Left cardiac atrium (tissue), 4 donors: Measurements from ENCODE around the gene MYB. TPM values are rescaled to one million over a fixed set of nuclear protein-coding genes. Genes with fewer than 3 reads are reported as not detected.

Source experiments
- ATAC-seq, 2 donors: fragments of 200-7000 bp; cut with Tn5 transposase; one replicate each; pipeline ENCODE4 v1.9.1; 2020; ENCODE audit warnings: mild to moderate bottlenecking in 2 of 2, moderate library complexity in 2 of 2
- DNase-seq: peaks from one replicate; pipeline ENCODE4 v3.0.0-alpha.2; 2020
- intact Hi-C, 2 donors: fragments of 100-400 bp; cut with DNase I; formaldehyde crosslinking; loops; one replicate each; pipeline versions ENCODE4 v1.14.1 to v1.15.1; 2022 to 2023
- total RNA-seq, 2 donors: library from RNA; stranded (reverse); fragmentation: NEBNext Ultra II Directional; extraction: Animal tissue kit (Norgen Biotek cat#: 25700); gene quantifications; one replicate each; pipeline ENCODE4 v1.2.1, GENCODE V29; 2021
- donor health status: DM: no; HTN: yes; CAD: no.
- donor health status: DM: no; HTN: yes; CAD: no; lungs with severe emphysema.
- donor health status: DM: yes; HTN: yes; CAD: no.
- donor health status: Dilated cardiomyopathy.

Gene MYB
- total RNA-seq, 2 donors from 2014 or later: 0.24 TPM; not detected in 1

- DNase-seq (no peak), ATAC-seq (no peak)
- intact Hi-C loops: no loop called here
Observed at GRCh38 chr6:135210632-135211305, 29.7 kb downstream of the MYB start.

GRCh38 chr6:135211306-135211702, 30.2 kb downstream of the MYB start:
- DNase-seq (no peak), ATAC-seq (no peak)
- intact Hi-C loops: no loop called here

DNA sequence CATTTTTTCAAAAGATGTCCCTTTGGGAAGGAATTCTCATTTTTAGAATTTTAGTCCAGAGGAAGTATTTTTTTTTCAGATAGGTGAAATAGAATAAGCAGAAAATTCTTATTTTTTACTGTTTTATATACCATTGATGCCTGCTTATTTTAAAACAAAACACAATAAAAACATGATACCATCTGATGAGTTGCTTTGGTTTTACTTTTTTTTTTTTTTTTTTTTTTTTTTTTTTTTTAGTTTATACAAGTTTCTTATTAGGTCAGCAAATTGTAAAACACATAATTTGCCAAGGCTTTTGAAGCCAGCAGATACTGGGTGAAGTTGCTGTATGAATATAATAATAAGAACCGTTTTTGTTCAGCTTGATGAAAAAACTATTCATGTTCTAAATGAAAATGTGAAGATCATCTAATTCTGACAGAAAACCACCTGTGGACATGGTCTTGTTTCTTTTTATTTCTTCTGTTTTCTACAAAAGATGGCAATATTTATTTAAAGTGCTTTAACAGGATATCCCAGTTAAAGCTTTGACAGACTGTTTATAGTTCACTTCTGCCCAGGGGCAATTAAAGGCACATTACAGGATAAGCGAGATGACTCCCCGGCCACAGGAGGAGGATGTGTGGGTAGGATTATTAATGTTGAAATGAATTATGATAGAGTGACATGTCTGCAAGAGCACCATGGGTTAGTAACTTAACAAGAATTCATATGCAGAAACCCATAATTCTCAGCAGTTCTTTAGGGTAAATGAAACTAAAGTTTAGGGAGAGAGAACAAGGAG, 31.1 kb downstream of the MYB start:
- intact Hi-C loops: no loop called here
- no peak for ATAC-seq
- no peak for DNase-seq

GRCh38 chr6:135212935-135213334, 31.8 kb downstream of the MYB start:
- intact Hi-C loops: no loop called here
- DNase-seq (no peak), ATAC-seq (no peak)

- intact Hi-C loops: no loop called here
- no peak for ATAC-seq
Observed at GRCh38 chr6:135213616-135214015, 32.5 kb downstream of the MYB start.

GRCh38 chr6:135215160-135215559, 34.1 kb downstream of the MYB start:
- intact Hi-C loops: no loop called here
- DNase-seq (no peak), ATAC-seq (no peak)

More at GRCh38 chr6:135213616-135214015, 32.5 kb downstream of the MYB start:
- DNase-seq: no peak

GRCh38 chr6:135215563-135215962, 34.5 kb downstream of the MYB start:
- no peak for ATAC-seq
- intact Hi-C loops: no loop called here
- no peak for DNase-seq

GRCh38 chr6:135217663-135218062, 36.6 kb downstream of the MYB start:
- intact Hi-C loops: no loop called here
- ATAC-seq (no peak), DNase-seq (no peak)

DNA sequence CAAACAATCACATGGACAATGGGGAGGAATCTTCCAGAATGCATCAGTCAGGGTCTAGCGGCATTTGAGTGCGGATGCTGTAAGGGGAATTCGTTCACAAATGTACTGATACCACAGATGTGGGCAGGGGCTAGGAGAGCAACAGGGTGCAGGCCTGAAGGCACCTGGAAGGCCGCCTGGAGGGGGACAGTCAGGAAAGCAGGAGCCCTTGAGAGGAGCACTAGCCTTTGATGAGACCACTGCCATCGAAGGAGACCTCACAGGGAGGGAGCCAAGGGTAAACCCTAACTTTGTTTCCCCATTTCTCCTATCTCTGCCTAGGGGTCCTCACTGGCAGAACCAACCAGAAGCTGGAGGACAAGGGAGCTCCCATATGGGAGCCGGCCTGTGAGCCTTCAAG, 38.2 kb downstream of the MYB start:
- intact Hi-C loops: no loop called here
- DNase-seq (no peak), ATAC-seq (no peak)

DNA sequence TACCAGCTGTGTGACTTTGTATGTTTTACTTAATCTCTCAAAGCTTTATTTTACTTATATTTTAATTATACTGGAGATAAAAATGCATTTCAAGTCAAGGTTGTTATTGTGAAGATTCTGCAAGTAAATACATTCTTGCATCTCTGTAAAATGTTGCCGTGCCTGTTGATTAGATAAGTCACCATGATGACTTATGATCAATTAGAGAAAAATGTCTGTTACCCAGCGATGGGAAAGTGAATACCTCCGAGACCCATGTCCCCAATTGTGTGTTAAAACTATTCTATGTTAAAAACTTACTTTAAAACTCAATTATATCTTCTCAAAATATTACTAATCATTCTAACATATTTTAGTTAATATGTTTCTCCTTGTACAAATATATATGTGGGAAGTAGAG, 39.9 kb downstream of the MYB start:
- DNase-seq (no peak), ATAC-seq (no peak)
- intact Hi-C loops: no loop called here

GRCh38 chr6:135221505-135221904, 40.4 kb downstream of the MYB start:
- no peak for DNase-seq
- ATAC-seq: no peak
- intact Hi-C loops: no loop called here

DNA sequence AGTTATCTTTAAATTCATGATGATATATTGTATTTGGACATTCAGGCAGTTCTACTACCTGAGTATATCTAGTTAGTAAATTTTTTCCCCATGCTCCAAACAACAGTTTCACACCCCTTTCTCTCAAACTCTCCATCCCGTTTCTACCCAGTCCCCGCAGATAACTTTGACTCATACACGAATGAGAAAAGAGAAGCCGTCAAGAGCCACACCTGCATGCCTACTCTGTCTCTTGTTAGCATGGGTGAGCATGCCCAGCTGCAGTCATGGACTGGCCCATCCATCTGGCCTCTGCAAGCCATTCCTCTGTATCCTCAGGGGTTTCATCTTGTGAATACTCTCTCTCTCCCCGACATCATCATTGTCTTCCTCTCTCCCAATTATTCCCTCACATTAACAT, 41.5 kb downstream of the MYB start:
- ATAC-seq (no peak), DNase-seq (no peak)
- intact Hi-C loops: no loop called here

DNA sequence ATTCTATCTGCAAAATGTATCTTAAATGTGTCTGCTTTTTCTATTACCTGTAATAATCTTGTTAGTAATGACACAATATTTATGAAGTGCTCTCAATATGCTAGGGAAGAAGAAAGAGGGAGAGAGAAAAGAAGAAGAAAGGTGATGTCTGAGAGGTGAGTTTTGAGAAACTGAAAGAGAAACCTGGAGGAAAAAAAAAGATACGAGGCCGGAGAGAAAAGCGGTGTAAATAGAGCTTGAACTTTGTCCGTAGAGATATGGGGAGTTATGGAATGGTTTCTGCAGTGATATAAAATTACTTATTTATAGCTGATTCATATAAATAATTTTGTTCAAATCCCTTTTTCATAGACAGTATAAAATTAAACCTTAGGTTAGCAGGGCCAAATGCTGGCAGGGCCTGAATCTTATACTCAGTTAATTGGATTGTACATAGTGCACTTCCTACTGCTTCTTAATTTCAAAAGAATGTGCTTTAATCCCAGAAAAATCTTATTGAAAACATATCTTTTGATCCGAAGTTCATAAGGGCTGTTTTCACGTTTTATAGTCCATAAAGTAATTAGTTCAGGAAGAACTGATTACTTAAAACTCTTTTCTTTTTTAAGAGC, 43.0 kb downstream of the MYB start:
- ATAC-seq (no peak), DNase-seq (no peak)
- intact Hi-C loops: no loop called here

DNA sequence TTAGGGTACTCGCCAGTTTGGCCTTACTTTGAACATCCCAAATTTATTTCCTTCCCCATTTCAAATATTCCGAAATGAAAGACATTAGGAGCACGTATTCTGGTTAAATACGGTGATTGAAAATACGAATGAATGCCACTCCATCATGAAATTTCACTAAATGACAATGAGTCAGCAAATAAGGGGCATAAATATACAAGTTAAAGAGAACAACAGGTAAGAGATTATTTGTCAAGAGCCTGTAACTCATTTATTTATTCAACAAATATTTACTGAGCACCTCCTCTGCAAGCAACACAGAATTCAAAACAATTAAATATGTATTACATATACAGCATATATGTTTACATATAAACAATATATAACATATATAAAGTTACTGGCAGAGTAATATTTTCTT, 44.8 kb downstream of the MYB start:
- intact Hi-C loops: no loop called here
- DNase-seq: no peak
- no peak for ATAC-seq

GRCh38 chr6:135226537-135226936, 45.4 kb downstream of the MYB start:
- intact Hi-C loops: no loop called here
- ATAC-seq (no peak), DNase-seq (no peak)

DNA sequence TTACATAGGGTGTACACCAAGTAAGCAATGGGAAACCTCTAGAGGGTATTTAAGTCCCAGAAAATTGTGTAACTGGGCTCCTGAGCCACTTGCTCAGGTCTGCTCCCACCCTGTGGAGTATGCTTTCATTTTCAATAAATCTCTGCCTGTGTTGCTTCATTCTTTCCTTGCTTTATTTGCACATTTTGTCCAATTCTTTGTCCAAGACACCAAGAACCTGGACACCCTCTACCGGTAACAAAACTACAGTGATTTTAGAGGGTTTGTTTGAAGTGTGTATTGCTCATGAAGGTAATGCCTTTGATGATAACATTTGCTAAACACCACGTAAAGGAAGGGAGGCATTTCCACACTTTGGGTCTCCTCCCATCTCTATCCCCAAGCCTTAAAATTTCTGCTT, 46.2 kb downstream of the MYB start:
- DNase-seq (no peak), ATAC-seq (no peak)
- intact Hi-C loops: no loop called here

GRCh38 chr6:135227758-135228157, 46.6 kb downstream of the MYB start:
- ATAC-seq (no peak), DNase-seq (no peak)
- intact Hi-C loops: no loop called here

- intact Hi-C loops: no loop called here
- ATAC-seq (no peak), DNase-seq (no peak)
Observed at GRCh38 chr6:135228486-135228885, 47.4 kb downstream of the MYB start.

GRCh38 chr6:135229996-135230395, 48.9 kb downstream of the MYB start:
- intact Hi-C loops: no loop called here
- no peak for ATAC-seq

DNA sequence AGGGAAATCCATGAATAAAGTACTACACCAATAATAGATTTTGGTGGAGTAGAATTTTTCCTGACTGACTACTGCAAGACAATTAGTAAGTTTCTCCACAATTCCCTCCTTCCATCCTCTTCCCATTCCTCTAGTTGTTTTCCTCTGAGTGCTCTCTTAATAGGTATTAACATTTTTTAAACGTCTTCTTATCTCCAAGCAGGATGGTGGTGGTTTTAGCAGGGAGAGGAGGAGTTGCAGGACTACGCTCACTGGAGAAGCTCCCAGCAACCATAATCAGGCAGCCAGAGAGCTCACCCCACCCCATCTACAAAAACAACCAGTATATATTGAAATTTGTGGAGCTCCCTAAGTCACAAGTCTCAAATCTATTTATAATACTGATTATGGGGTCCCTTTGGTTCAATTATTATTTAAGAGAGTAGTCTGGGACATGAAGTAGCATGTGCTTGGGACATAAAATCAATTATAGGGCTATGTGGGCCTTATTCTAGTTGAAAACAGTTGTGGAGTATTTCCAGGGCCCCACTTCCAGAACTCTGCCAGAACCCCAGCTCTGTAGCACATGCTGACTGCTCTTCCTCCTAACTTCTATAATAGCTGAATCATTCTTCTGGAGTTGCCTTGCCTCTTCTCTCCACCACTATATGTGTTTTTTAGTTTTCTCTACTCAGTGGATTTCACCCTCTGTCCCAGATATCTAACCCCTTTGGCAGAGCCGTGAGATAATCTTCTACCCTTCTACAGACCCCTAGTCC, 49.8 kb downstream of the MYB start:
- ATAC-seq: no peak
- no peak for DNase-seq
- intact Hi-C loops: no loop called here

More at GRCh38 chr6:135229996-135230395, 48.9 kb downstream of the MYB start:
- no peak for DNase-seq
